Duodenal mucosa (tissue), 2 donors: ENCODE measurements around the gene NET1.

Source experiments
- H3K27ac ChIP-seq: one replicate; pipeline ENCODE4 v1.7.0; 2013; ENCODE audit warnings: low read depth, low read length
- H3K27me3 ChIP-seq, 2 donors: one replicate each; pipeline ENCODE4 v1.7.0; 2013; ENCODE audit warnings: low read length in 2 of 2, control low read depth in 1 of 2; ENCODE audit not compliant: insufficient read depth in 2 of 2, control insufficient read depth in 1 of 2
- H3K36me3 ChIP-seq, 2 donors: one replicate each; pipeline ENCODE4 v1.7.0; 2013; ENCODE audit warnings: low read length in 2 of 2, control low read depth in 1 of 2; ENCODE audit not compliant: insufficient read depth in 2 of 2, control insufficient read depth in 1 of 2
- H3K4me1 ChIP-seq, 2 donors: one replicate each; pipeline ENCODE4 v1.7.0; 2013; ENCODE audit warnings: low read length in 2 of 2, control low read depth in 1 of 2; ENCODE audit not compliant: insufficient read depth in 2 of 2, control insufficient read depth in 1 of 2
- H3K4me3 ChIP-seq, 2 donors: one replicate each; pipeline ENCODE4 v1.7.0; 2013; ENCODE audit warnings: low read length in 2 of 2, low read depth in 1 of 2
- H3K9ac ChIP-seq, 2 donors: one replicate each; pipeline ENCODE4 v1.7.0; 2013; ENCODE audit warnings: low read length in 2 of 2, low read depth in 1 of 2
- H3K9me3 ChIP-seq, 2 donors: one replicate each; pipeline ENCODE4 v1.7.0; 2013; ENCODE audit warnings: low read length in 2 of 2, control low read depth in 1 of 2; ENCODE audit not compliant: control insufficient read depth in 1 of 2

Gene NET1

DNA sequence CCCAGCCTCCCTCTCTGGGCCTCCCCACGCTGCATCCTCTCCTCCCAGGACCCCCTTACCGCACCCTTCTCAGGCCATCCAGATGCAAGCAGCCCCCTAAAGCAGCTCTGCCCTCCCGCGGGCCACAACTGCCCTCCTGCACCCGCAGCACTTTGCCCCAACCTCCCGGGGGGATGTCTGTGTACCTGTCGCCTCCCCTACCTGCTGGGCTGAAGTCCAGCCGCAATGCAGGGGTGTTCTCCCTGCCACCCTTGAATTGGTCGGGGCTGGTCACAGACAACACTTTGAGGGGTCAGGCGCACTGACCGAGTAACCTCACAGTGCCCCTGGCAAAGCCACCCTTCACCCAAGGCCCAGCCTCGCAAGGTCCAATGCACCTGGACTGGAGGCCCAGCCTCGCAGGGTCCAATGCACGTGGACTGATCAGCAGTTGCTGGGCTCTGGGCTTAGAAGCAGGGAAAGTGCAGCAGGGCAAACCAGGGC is 95.3 kb downstream of the NET1 start:
- H3K4me3 ChIP-seq = no peak overlapping the region
- no peaks in the 10 kb centered on the region for H3K36me3 ChIP-seq
- no peak overlapping the region for H3K27ac ChIP-seq
- peaks cover 19 to 20% of the 10 kb centered on the region in 2 donors for H3K4me1 ChIP-seq
- H3K27me3 ChIP-seq = no peaks in the 10 kb centered on the region
- H3K9me3 ChIP-seq = no peaks in the 10 kb centered on the region
- no peak overlapping the region for H3K9ac ChIP-seq

DNA sequence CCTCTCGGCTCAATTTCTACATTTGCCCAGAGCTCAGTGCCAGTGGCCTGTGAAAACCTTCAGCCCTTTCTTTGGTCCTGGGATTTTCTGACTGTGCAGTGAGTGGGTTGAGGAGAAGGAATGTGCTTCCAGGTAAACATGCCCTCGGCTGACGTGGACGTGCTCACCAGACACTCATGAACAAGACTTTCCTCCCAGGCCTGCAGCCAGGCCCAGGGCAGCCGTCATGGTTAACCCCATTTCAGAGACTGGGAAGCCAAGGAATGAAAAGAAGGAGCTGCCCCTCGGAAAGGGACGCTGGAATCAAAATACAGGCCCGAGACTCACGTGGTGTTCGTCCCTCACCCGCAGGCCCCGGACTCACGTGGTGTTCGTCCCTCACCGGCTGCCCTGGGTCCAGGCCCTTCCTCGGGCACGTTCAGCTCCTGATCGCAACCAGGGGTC is 95.8 kb downstream of the NET1 start:
- H3K4me1 ChIP-seq = peaks cover 15% of the 10 kb centered on the region in 2 donors
- no peaks in the 10 kb centered on the region for H3K36me3 ChIP-seq
- H3K9ac ChIP-seq = no peak overlapping the region
- H3K9me3 ChIP-seq = no peaks in the 10 kb centered on the region
- H3K4me3 ChIP-seq = no peak overlapping the region
- no peaks in the 10 kb centered on the region for H3K27me3 ChIP-seq
- no peak overlapping the region for H3K27ac ChIP-seq
